SU-DHL-6 (cell line): ENCODE measurements around the gene CDCA7.

ENCODE experiments used
- EZH2phosphoT487 ChIP-seq: fragments of 200-600 bp; sonication (generic), shearing (Covaris generic); conservative IDR thresholded peaks from 2 replicates; pipeline ENCODE4 v1.6.1; 2018; ENCODE audit warnings: mild to moderate bottlenecking, antibody characterized with exemption, low read length, moderate library complexity, mixed read lengths
- TF ChIP-seq, protein P1 (sequence below): fragments of 200-600 bp; sonication (generic); IDR thresholded peaks from one replicate; pipeline ENCODE4 v1.5.1; 2017; ENCODE audit warnings: antibody characterized with exemption, mild to moderate bottlenecking, low read length, moderate library complexity; ENCODE audit not compliant: insufficient read depth, poor library complexity, severe bottlenecking

DNA sequence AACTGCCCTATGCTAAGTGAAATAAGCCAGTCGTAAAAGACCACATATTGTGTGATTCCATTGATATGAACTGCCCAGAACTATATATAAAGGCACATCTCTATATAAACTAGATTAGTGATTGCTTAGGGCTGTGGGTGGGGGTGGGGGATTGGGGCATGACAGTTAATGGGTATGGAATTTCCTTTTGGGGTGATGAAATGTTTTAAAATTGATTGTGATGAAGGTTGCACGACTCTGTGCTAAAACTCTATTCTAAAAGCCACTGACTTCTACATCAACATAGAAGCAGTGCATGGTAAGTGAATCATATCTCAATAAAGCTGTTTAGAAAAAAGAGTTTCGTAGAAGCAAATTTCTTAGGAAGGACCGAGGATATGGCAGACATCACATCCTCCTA, 53.0 kb downstream of the CDCA7 start:
- TF ChIP-seq, protein P1, sequence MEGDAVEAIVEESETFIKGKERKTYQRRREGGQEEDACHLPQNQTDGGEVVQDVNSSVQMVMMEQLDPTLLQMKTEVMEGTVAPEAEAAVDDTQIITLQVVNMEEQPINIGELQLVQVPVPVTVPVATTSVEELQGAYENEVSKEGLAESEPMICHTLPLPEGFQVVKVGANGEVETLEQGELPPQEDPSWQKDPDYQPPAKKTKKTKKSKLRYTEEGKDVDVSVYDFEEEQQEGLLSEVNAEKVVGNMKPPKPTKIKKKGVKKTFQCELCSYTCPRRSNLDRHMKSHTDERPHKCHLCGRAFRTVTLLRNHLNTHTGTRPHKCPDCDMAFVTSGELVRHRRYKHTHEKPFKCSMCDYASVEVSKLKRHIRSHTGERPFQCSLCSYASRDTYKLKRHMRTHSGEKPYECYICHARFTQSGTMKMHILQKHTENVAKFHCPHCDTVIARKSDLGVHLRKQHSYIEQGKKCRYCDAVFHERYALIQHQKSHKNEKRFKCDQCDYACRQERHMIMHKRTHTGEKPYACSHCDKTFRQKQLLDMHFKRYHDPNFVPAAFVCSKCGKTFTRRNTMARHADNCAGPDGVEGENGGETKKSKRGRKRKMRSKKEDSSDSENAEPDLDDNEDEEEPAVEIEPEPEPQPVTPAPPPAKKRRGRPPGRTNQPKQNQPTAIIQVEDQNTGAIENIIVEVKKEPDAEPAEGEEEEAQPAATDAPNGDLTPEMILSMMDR, result no peak
- no peak for TF ChIP-seq EZH2phosphoT487
